ENCODE data around the gene CHMP6.
"Not testable (repeated sequence)": the region's sequence is repeated elsewhere in the genome, so short reads cannot be mapped to it uniquely, and the experiment has no call there.

CHMP6 gene

DNA sequence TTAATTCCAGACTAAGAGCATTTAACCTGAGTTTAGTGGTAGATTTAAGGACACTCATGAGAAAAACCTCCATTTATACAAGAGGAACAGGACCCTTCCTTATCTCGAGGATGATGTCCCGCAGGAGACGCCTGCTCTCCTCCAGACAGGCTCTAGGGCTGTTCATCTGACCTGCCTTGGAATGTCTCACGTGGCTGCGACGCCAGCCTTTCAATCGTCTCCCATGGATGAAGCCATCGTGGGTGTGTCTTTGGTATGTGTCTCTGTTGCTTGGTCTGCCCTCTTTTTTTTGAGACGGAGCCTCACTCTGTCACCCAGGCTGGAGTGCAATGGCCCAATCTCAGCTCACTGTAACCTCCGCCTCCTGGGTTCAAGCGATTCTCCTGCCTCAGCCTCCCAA is 16.5 kb downstream of the CHMP6 start:
- Histone ChIP-seq H3K27me3 (ENCODE audit: control insufficient read depth, insufficient read depth, low read length) (peaks cover 49% of the 10 kb centered on the region), H3K36me3 (ENCODE audit: control insufficient read depth, insufficient read depth, low read length) (no peaks in the 10 kb centered on the region)

DNA sequence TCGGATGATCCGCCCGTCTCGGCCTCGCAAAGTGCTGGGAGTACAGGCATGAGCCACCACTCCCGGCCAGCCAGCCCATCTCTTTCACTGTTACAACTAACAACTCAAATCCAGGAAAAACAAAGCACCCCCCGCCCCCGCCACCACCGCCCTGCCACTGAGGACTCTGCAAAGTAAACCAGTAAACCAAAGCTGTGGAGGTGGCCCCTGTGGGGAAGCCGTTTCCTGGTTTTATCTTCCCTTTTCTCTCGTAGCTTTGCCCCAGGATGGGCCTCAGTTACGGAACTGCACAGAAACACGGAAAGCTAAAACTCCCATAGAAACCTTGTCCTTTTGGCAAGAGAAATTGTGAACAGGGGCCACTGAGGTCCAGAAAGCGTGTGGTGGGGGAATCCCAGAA is 17.5 kb downstream of the CHMP6 start:
- Histone ChIP-seq H3K27ac (ENCODE audit: low read depth, low read length) (no peak overlapping the region), H3K9me3 (ENCODE audit: control insufficient read depth, insufficient read depth, low read depth, low read length) (peaks cover 23% of the 10 kb centered on the region), H3K4me3 (ENCODE audit: low read depth, low read length) (no peak overlapping the region), H3K9ac (ENCODE audit: low read length) (no peak overlapping the region), H3K36me3 (ENCODE audit: control insufficient read depth, insufficient read depth, low read length) (no peaks in the 10 kb centered on the region), H3K27me3 (ENCODE audit: control insufficient read depth, insufficient read depth, low read length) (peaks cover 40% of the 10 kb centered on the region), H3K4me1 (ENCODE audit: control insufficient read depth, insufficient read depth, low read length) (0 out of 2 replicates have a peak, but pooled peaks cover 3% of the 10 kb centered on the region)

More for the DNA sequence above, 16.5 kb downstream of the CHMP6 start:
- Histone ChIP-seq H3K4me3 (ENCODE audit: low read depth, low read length) (no peak overlapping the region), H3K9me3 (ENCODE audit: control insufficient read depth, insufficient read depth, low read depth, low read length) (peaks cover 23% of the 10 kb centered on the region), H3K27ac (ENCODE audit: low read depth, low read length) (no peak overlapping the region), H3K4me1 (ENCODE audit: control insufficient read depth, insufficient read depth, low read length) (0 out of 2 replicates have a peak, but pooled peaks cover 3% of the 10 kb centered on the region), H3K9ac (ENCODE audit: low read length) (no peak overlapping the region)

DNA sequence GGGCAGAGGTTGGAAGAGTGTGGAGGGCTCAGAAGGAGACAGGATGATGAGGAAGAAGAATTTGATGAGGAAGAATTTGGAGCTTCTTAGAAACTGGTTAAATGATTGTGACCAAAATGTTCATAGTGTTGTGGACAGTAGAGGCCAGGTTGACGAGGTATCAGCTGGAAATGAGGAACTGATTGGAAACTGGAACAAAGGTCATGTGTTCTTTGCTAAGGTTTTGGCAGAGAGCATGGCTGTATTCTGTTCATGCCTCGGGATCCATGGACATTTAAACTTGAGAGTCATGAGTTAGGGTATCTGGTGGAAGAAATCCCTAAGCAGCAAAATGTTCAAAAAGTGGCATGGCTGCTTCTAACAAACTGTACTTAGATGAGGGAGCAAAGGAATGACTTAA is 19.3 kb downstream of the CHMP6 start:
- Histone ChIP-seq H3K36me3 (ENCODE audit: control insufficient read depth, insufficient read depth, low read length) (no peaks in the 10 kb centered on the region), H3K4me1 (ENCODE audit: control insufficient read depth, insufficient read depth, low read length) (no peaks in the 10 kb centered on the region), H3K9ac (ENCODE audit: low read length) (no peak overlapping the region), H3K27me3 (ENCODE audit: control insufficient read depth, insufficient read depth, low read length) (peaks cover 23% of the 10 kb centered on the region), H3K9me3 (ENCODE audit: control insufficient read depth, insufficient read depth, low read depth, low read length) (peaks cover 23% of the 10 kb centered on the region), H3K27ac (ENCODE audit: low read depth, low read length) (no peak overlapping the region), H3K4me3 (ENCODE audit: low read depth, low read length) (no peak overlapping the region)

DNA sequence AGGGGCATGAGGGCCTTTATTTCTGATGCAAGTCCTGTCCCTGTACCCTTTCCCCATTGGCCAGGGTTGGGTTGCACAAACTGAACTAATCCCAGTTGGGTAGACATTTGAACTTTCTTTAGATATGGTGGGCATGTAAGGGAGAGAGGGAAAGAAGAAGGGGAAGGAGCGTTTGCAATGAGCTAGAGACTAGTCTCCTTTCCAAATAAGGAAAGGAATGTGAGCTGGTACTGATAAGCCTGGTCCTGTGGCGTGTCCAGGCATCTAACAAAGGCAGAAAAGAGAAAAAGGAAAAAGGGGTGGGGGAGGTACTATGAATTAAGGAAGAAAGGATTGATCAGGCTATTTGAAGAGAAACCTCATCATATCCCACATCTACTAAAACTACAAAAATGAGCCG is 20.3 kb downstream of the CHMP6 start:
- H3K4me1 ChIP-seq (ENCODE audit: control insufficient read depth, insufficient read depth, low read length), result no peaks in the 10 kb centered on the region
- no peak overlapping the region for H3K9ac ChIP-seq (ENCODE audit: low read length)
- peaks cover 29% of the 10 kb centered on the region for H3K9me3 ChIP-seq (ENCODE audit: control insufficient read depth, insufficient read depth, low read depth, low read length)
- H3K36me3 ChIP-seq (ENCODE audit: control insufficient read depth, insufficient read depth, low read length), result no peaks in the 10 kb centered on the region
- no peak overlapping the region for H3K4me3 ChIP-seq (ENCODE audit: low read depth, low read length)
- H3K27me3 ChIP-seq (ENCODE audit: control insufficient read depth, insufficient read depth, low read length), result peaks cover 13% of the 10 kb centered on the region
- no peak overlapping the region for H3K27ac ChIP-seq (ENCODE audit: low read depth, low read length)

DNA sequence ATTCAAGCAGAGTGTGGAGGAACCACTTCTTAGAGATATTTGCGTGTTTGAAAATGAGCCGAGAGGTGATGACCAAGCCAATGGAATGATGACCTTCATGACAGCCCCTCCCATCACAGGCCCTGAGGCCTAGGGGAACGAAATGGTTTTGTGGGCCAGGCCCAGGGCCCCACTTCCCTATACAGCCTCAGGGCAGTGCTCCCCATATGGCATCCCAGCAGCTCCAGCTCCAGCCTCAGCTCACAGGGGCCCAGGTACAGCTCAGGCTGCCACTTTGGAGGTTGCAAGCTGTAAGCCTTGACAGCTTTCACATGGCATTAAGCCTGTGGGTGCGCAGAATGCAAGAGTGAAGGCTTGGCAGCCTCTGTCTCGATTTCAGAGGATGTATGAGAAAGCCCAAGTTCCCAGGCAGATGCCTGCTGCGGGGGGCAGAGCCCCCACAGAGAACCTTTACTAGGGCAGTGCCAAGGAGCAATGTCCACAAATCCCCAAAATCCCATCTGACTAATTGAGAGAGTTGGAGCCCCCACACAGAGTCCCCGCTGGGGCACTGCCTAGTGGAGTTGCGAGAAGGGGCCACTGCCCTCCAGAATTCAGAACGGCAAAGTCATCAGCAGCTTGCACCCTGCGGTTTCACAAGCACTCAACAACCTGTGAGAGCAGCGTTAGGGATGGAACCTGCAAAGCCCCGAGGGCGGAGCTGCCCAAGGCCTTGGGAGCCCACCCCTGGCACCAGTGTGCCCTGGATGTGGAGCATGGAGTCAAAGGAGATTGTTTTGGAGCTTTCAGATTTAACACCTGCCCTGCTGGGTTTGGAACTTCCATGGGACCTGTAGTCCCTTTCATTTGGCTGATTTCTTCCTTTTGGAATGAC is 21.2 kb downstream of the CHMP6 start:
- H3K27me3 ChIP-seq (ENCODE audit: control insufficient read depth, insufficient read depth, low read length), result peaks cover 6% of the 10 kb centered on the region
- H3K9me3 ChIP-seq (ENCODE audit: control insufficient read depth, insufficient read depth, low read depth, low read length), result peaks cover 29% of the 10 kb centered on the region
- H3K4me1 ChIP-seq (ENCODE audit: control insufficient read depth, insufficient read depth, low read length), result peaks cover under 1% of the 10 kb centered on the region; the same call in 1 of the 2 replicates

DNA sequence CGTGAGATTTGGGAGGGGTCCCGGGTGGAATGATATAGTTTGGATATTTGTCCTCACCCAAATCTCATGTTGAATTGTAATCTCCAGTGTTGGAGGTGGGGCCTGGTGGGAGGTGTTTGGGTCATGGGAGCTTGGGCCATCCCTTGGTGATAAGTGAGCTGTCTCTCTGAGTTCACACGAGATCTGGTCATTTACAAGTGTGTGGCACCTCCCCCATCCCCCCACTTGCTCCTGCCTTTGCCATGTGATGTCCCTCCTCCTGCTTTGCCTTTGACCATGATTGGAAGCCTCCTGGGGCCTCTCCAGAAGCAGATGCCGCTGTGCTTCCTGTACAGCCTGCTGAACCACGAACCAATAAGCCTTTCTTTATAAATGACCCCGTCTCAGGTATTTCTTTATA is 22.0 kb downstream of the CHMP6 start:
- Histone ChIP-seq H3K36me3 (ENCODE audit: control insufficient read depth, insufficient read depth, low read length) (no peaks in the 10 kb centered on the region), H3K9ac (ENCODE audit: low read length) (no peak overlapping the region)

More for the DNA sequence above, 21.2 kb downstream of the CHMP6 start:
- no peak overlapping the region for H3K9ac ChIP-seq (ENCODE audit: low read length)
- H3K27ac ChIP-seq (ENCODE audit: low read depth, low read length), result no peak overlapping the region
- H3K36me3 ChIP-seq (ENCODE audit: control insufficient read depth, insufficient read depth, low read length), result no peaks in the 10 kb centered on the region
- no peak overlapping the region for H3K4me3 ChIP-seq (ENCODE audit: low read depth, low read length)

DNA sequence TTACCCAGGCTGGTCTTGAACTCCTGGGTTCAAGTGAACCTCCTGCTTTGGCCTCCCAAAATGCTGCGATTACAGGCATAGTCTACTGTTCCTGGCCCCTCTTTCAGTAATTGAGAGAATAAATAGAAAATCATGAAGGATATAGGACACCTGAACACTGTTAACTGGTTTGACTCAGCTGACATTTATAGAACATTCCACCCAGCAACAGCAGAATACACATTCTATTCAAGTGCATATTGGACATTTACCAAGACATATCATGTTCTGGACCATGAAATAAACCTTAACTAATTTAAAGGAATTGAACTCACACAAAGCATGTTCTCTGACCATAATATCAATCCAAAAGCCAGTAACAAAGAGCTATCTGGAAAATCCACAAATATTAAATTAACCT is 23.5 kb downstream of the CHMP6 start:
- Histone ChIP-seq H3K9me3 (ENCODE audit: control insufficient read depth, insufficient read depth, low read depth, low read length) (peaks cover 29% of the 10 kb centered on the region), H3K4me3 (ENCODE audit: low read depth, low read length) (no peak overlapping the region), H3K9ac (ENCODE audit: low read length) (no peak overlapping the region), H3K4me1 (ENCODE audit: control insufficient read depth, insufficient read depth, low read length) (peaks cover 7% of the 10 kb centered on the region; the same call in 1 of the 2 replicates), H3K27me3 (ENCODE audit: control insufficient read depth, insufficient read depth, low read length) (no peaks in the 10 kb centered on the region), H3K36me3 (ENCODE audit: control insufficient read depth, insufficient read depth, low read length) (no peaks in the 10 kb centered on the region), H3K27ac (ENCODE audit: low read depth, low read length) (no peak overlapping the region)

More for the DNA sequence above, 22.0 kb downstream of the CHMP6 start:
- peaks cover 29% of the 10 kb centered on the region for H3K9me3 ChIP-seq (ENCODE audit: control insufficient read depth, insufficient read depth, low read depth, low read length)
- H3K4me3 ChIP-seq (ENCODE audit: low read depth, low read length), result no peak overlapping the region
- H3K27me3 ChIP-seq (ENCODE audit: control insufficient read depth, insufficient read depth, low read length), result no peaks in the 10 kb centered on the region
- no peak overlapping the region for H3K27ac ChIP-seq (ENCODE audit: low read depth, low read length)
- H3K4me1 ChIP-seq (ENCODE audit: control insufficient read depth, insufficient read depth, low read length), result peaks cover 7% of the 10 kb centered on the region; the same call in 1 of the 2 replicates

DNA sequence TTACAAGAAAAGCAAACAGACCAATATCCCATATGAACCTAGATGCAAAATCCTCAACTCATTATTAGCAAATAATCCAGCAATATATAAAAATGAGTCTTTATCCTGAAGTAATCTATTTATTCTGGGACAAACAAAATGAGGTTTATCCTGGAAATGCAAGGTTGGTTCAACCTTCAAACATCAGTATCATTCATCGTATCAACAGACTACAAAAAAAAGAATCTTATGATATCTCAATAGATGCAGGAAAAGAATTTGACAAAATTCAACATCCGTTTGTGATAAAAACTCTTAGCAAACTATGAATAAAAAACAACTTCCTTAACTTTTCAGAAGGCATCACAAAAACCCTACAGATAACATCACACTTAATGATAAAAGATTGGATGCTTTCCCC is 24.9 kb downstream of the CHMP6 start:
- Histone ChIP-seq H3K4me3 (ENCODE audit: low read depth, low read length) (no peak overlapping the region), H3K4me1 (ENCODE audit: control insufficient read depth, insufficient read depth, low read length) (peaks cover 7% of the 10 kb centered on the region; the same call in 1 of the 2 replicates), H3K9me3 (ENCODE audit: control insufficient read depth, insufficient read depth, low read depth, low read length) (peaks cover 21% of the 10 kb centered on the region), H3K9ac (ENCODE audit: low read length) (no peak overlapping the region), H3K27me3 (ENCODE audit: control insufficient read depth, insufficient read depth, low read length) (no peaks in the 10 kb centered on the region), H3K36me3 (ENCODE audit: control insufficient read depth, insufficient read depth, low read length) (no peaks in the 10 kb centered on the region), H3K27ac (ENCODE audit: low read depth, low read length) (no peak overlapping the region)

DNA sequence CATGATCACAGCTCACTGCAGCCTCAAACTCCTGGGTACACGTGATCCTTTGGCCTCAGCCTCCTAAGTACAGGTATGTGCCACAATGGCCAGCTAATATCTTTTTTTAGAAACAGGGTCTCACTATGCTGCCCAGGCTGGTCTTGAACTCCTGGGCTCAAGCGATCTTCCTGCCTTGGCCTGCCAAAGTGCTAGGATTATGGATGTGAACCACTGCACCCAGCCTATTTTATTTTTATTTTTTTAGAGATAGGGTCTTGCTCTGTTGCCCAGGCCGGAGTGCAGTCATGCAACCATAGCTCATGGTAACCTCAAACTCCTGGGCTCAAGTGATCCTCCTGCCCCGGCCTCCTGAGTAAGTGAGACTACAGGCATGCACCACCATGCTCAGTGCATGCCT is 25.7 kb downstream of the CHMP6 start:
- not testable (repeated sequence) for H3K4me3 ChIP-seq (ENCODE audit: low read depth, low read length); H3K27me3 ChIP-seq (ENCODE audit: control insufficient read depth, insufficient read depth, low read length); H3K36me3 ChIP-seq (ENCODE audit: control insufficient read depth, insufficient read depth, low read length); H3K9ac ChIP-seq (ENCODE audit: low read length); H3K27ac ChIP-seq (ENCODE audit: low read depth, low read length); H3K4me1 ChIP-seq (ENCODE audit: control insufficient read depth, insufficient read depth, low read length)
- H3K9me3 ChIP-seq (ENCODE audit: control insufficient read depth, insufficient read depth, low read depth, low read length), result peaks cover 14% of the 10 kb centered on the region

DNA sequence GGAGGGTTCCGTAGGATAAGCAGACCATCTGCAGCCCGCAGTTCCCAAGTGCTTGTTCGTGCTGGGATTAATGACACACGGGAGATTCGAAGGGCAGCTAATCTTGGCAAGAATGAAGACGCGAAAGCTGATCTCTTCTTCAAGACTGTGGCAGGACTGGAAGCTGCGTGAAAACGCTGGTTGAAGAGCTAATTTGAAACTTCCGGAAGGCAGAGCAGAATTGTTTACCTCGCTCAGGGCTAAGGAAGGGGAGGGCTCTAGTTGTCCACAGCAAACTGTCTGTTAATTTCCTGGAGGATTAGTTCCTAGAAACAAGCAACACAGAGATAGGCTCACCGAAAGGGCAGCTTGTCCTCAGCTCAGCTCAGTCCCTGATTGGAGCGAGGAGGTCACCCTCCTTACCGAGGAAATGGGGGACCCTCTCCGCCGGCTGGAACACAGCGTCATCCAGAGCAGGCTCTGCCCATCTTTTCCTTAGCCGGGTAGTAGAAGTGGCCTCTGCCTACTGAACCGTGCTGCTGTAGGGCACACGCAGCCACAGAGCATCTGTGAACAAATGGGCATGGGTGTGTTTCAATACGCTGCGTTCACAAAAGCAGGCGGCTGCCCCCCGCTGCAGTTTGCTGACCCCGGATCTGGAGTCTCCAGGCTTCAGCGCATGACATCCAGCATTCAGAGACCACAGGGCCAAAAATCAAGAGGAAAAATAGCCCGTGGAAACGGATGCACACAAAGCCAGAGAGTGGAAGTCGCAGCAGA is 26.6 kb downstream of the CHMP6 start:
- Histone ChIP-seq H3K36me3 (ENCODE audit: control insufficient read depth, insufficient read depth, low read length) (no peaks in the 10 kb centered on the region), H3K4me1 (ENCODE audit: control insufficient read depth, insufficient read depth, low read length) (peaks cover 7% of the 10 kb centered on the region; the same call in 1 of the 2 replicates), H3K9ac (ENCODE audit: low read length) (peak overlapping the region; percentile 13), H3K4me3 (ENCODE audit: low read depth, low read length) (no peak overlapping the region), H3K27me3 (ENCODE audit: control insufficient read depth, insufficient read depth, low read length) (0 out of 2 replicates have a peak, but pooled peaks cover under 1% of the 10 kb centered on the region), H3K27ac (ENCODE audit: low read depth, low read length) (no peak overlapping the region), H3K9me3 (ENCODE audit: control insufficient read depth, insufficient read depth, low read depth, low read length) (peaks cover 7% of the 10 kb centered on the region; the same call in 1 of the 2 replicates)

All from HUES6 (cell line).